Testis (tissue), 2 donors: ENCODE data around the gene FYN.

ENCODE experiments used
- CTCF ChIP-seq, 3 experiments: fragments of 450-650 bp in 2 of 3; fragments of 200-600 bp in 1 of 3; sonication (generic) in 1 of 3; IDR thresholded peaks; one replicate each; pipeline ENCODE4 v1.5.1; 2016 to 2019; ENCODE audit warnings: antibody characterized with exemption in 3 of 3, mild to moderate bottlenecking in 2 of 3, moderate library complexity in 1 of 3
- POLR2A ChIP-seq: fragments of 450-650 bp; IDR thresholded peaks from one replicate; pipeline ENCODE4 v1.6.1; 2017; ENCODE audit warnings: antibody characterized with exemption, mild to moderate bottlenecking, moderate library complexity

- TF ChIP-seq CTCF (IDR thresholded peaks at IDR 0.05) (no peak), POLR2A (no peak)
Observed at GRCh38 chr6:111679126-111679858, 194.0 kb downstream of the FYN start.
